ENCODE data around the gene CTPS1. TPM values are rescaled to one million over a fixed set of nuclear protein-coding genes. Genes with fewer than 3 reads are reported as not detected.

The CTPS1 gene
- total and polyA plus RNA-seq, 2 experiments from 2014 or later: 31.8 to 93.9 TPM

DNA sequence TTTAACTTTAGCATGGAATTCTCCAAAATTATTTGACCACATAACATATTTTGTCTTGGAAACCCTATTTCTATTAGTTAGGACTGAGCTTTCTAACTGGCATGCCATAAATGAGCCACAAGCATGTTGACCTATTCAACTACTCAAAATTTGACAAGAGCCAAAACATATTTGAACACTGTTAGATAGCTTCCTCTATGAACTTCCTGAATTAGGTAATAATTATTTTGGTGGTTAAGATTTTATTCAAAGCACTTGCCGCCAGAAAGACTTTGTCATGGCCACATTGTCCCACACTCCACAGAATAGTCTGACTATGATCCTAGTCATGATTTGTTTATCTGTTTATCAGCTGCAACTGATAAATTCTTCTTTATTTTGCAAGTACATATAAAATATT, 23.1 kb upstream of the CTPS1 start:
- H3F3A ChIP-seq (replicated peaks; ENCODE audit: low read depth): 0 out of 2 replicates have a peak, but pooled peaks cover 2% of the 10 kb centered on the region
- ATAC-seq (no peak), DNase-seq (ENCODE audit: low spot score) (no peak)
- no peaks in the 10 kb centered on the region for H3K27me3 ChIP-seq (ENCODE audit: insufficient read depth)
- H4K20me1 ChIP-seq (replicated peaks; ENCODE audit: insufficient read depth): no peaks in the 10 kb centered on the region
- H3K36me3 ChIP-seq (ENCODE audit: insufficient read depth): no peaks in the 10 kb centered on the region
- Mint-ChIP-seq H3K9me3 (no peaks in the 10 kb centered on the region; the same call in 2 of the 3 replicates), H3K27ac (no peak overlapping the region), H3K27me3 (ENCODE audit: insufficient read depth, low read depth, poor library complexity) (peaks cover 17% of the 10 kb centered on the region), H3K4me1 (peaks cover 7% of the 10 kb centered on the region), H3K36me3 (ENCODE audit: low read depth) (no peaks in the 10 kb centered on the region), H3K4me3 (no peak overlapping the region)
- 0 out of 2 replicates have a peak, but pooled peaks cover 7% of the 10 kb centered on the region for H3K4me1 ChIP-seq (ENCODE audit: insufficient read depth)
- H3K79me2 ChIP-seq (replicated peaks; ENCODE audit: insufficient read depth): no peaks in the 10 kb centered on the region
- H2AFZ ChIP-seq: no peak overlapping the region
- no peak overlapping the region for H3K4me2 ChIP-seq
- no peak overlapping the region for H3K27ac ChIP-seq (ENCODE audit: low read depth)
- no peaks in the 10 kb centered on the region for H3K9me2 ChIP-seq (ENCODE audit: insufficient read depth)
- TF ChIP-seq, protein P1, sequence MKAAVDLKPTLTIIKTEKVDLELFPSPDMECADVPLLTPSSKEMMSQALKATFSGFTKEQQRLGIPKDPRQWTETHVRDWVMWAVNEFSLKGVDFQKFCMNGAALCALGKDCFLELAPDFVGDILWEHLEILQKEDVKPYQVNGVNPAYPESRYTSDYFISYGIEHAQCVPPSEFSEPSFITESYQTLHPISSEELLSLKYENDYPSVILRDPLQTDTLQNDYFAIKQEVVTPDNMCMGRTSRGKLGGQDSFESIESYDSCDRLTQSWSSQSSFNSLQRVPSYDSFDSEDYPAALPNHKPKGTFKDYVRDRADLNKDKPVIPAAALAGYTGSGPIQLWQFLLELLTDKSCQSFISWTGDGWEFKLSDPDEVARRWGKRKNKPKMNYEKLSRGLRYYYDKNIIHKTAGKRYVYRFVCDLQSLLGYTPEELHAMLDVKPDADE (IDR thresholded peaks at IDR 0.05): no peak
- TF ChIP-seq, protein P2, sequence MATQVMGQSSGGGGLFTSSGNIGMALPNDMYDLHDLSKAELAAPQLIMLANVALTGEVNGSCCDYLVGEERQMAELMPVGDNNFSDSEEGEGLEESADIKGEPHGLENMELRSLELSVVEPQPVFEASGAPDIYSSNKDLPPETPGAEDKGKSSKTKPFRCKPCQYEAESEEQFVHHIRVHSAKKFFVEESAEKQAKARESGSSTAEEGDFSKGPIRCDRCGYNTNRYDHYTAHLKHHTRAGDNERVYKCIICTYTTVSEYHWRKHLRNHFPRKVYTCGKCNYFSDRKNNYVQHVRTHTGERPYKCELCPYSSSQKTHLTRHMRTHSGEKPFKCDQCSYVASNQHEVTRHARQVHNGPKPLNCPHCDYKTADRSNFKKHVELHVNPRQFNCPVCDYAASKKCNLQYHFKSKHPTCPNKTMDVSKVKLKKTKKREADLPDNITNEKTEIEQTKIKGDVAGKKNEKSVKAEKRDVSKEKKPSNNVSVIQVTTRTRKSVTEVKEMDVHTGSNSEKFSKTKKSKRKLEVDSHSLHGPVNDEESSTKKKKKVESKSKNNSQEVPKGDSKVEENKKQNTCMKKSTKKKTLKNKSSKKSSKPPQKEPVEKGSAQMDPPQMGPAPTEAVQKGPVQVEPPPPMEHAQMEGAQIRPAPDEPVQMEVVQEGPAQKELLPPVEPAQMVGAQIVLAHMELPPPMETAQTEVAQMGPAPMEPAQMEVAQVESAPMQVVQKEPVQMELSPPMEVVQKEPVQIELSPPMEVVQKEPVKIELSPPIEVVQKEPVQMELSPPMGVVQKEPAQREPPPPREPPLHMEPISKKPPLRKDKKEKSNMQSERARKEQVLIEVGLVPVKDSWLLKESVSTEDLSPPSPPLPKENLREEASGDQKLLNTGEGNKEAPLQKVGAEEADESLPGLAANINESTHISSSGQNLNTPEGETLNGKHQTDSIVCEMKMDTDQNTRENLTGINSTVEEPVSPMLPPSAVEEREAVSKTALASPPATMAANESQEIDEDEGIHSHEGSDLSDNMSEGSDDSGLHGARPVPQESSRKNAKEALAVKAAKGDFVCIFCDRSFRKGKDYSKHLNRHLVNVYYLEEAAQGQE (IDR thresholded peaks at IDR 0.05; ENCODE audit: unreplicated experiment): no peak
- TF ChIP-seq CREB1 (CRISPR knock-in tag; IDR thresholded peaks at IDR 0.05; ENCODE audit: low read depth) (no peak), NANOG (IDR thresholded peaks at IDR 0.05; ENCODE audit: borderline replicate concordance) (no peak), ZNF114 (CRISPR knock-in tag; IDR thresholded peaks at IDR 0.05) (no peak), EZH2phosphoT487 (IDR thresholded peaks at IDR 0.05; ENCODE audit: unreplicated experiment) (no peak), EZH2 (IDR thresholded peaks at IDR 0.05; ENCODE audit: low read depth, unreplicated experiment) (no peak), STAT1 (IDR thresholded peaks at IDR 0.05; ENCODE audit: unreplicated experiment) (no peak), JUNB (IDR thresholded peaks at IDR 0.05; ENCODE audit: unreplicated experiment) (no peak), ZNF331 (CRISPR knock-in tag; IDR thresholded peaks at IDR 0.05; ENCODE audit: low read depth) (no peak)
- TF ChIP-seq, protein P3, sequence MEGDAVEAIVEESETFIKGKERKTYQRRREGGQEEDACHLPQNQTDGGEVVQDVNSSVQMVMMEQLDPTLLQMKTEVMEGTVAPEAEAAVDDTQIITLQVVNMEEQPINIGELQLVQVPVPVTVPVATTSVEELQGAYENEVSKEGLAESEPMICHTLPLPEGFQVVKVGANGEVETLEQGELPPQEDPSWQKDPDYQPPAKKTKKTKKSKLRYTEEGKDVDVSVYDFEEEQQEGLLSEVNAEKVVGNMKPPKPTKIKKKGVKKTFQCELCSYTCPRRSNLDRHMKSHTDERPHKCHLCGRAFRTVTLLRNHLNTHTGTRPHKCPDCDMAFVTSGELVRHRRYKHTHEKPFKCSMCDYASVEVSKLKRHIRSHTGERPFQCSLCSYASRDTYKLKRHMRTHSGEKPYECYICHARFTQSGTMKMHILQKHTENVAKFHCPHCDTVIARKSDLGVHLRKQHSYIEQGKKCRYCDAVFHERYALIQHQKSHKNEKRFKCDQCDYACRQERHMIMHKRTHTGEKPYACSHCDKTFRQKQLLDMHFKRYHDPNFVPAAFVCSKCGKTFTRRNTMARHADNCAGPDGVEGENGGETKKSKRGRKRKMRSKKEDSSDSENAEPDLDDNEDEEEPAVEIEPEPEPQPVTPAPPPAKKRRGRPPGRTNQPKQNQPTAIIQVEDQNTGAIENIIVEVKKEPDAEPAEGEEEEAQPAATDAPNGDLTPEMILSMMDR (conservative IDR thresholded peaks at IDR 0.05; ENCODE audit: low read depth in 2 of 2): no peak
- TF ChIP-seq, protein P4, sequence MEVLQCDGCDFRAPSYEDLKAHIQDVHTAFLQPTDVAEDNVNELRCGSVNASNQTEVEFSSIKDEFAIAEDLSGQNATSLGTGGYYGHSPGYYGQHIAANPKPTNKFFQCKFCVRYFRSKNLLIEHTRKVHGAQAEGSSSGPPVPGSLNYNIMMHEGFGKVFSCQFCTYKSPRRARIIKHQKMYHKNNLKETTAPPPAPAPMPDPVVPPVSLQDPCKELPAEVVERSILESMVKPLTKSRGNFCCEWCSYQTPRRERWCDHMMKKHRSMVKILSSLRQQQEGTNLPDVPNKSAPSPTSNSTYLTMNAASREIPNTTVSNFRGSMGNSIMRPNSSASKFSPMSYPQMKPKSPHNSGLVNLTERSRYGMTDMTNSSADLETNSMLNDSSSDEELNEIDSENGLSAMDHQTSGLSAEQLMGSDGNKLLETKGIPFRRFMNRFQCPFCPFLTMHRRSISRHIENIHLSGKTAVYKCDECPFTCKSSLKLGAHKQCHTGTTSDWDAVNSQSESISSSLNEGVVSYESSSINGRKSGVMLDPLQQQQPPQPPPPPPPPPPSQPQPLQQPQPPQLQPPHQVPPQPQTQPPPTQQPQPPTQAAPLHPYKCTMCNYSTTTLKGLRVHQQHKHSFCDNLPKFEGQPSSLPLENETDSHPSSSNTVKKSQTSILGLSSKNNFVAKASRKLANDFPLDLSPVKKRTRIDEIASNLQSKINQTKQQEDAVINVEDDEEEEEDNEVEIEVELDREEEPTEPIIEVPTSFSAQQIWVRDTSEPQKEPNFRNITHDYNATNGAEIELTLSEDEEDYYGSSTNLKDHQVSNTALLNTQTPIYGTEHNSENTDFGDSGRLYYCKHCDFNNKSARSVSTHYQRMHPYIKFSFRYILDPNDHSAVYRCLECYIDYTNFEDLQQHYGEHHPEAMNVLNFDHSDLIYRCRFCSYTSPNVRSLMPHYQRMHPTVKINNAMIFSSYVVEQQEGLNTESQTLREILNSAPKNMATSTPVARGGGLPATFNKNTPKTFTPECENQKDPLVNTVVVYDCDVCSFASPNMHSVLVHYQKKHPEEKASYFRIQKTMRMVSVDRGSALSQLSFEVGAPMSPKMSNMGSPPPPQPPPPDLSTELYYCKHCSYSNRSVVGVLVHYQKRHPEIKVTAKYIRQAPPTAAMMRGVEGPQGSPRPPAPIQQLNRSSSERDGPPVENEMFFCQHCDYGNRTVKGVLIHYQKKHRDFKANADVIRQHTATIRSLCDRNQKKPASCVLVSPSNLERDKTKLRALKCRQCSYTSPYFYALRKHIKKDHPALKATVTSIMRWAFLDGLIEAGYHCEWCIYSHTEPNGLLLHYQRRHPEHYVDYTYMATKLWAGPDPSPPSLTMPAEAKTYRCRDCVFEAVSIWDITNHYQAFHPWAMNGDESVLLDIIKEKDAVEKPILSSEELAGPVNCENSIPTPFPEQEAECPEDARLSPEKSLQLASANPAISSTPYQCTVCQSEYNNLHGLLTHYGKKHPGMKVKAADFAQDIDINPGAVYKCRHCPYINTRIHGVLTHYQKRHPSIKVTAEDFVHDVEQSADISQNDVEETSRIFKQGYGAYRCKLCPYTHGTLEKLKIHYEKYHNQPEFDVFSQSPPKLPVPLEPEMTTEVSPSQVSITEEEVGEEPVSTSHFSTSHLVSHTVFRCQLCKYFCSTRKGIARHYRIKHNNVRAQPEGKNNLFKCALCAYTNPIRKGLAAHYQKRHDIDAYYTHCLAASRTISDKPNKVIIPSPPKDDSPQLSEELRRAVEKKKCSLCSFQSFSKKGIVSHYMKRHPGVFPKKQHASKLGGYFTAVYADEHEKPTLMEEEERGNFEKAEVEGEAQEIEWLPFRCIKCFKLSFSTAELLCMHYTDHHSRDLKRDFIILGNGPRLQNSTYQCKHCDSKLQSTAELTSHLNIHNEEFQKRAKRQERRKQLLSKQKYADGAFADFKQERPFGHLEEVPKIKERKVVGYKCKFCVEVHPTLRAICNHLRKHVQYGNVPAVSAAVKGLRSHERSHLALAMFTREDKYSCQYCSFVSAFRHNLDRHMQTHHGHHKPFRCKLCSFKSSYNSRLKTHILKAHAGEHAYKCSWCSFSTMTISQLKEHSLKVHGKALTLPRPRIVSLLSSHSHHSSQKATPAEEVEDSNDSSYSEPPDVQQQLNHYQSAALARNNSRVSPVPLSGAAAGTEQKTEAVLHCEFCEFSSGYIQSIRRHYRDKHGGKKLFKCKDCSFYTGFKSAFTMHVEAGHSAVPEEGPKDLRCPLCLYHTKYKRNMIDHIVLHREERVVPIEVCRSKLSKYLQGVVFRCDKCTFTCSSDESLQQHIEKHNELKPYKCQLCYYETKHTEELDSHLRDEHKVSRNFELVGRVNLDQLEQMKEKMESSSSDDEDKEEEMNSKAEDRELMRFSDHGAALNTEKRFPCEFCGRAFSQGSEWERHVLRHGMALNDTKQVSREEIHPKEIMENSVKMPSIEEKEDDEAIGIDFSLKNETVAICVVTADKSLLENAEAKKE (CRISPR knock-in tag; IDR thresholded peaks at IDR 0.05): no peak
- no peak overlapping the region for H3K4me3 ChIP-seq
